Sigmoid colon (tissue), 3 donors: ENCODE results near the gene PRKG2.

Experiments
- CTCF ChIP-seq, 4 experiments: fragments of 450-650 bp in 3 of 4; fragments of 200-600 bp in 1 of 4; IDR thresholded peaks; one replicate each; pipeline ENCODE4 v1.5.1; 2016 to 2019; ENCODE audit warnings: antibody characterized with exemption in 4 of 4, mild to moderate bottlenecking in 3 of 4, moderate library complexity in 2 of 4
- POLR2A ChIP-seq, 2 donors: fragments of 450-650 bp; IDR thresholded peaks; one replicate each; pipeline ENCODE4 v1.6.1; 2016; ENCODE audit warnings: antibody characterized with exemption in 2 of 2, mild to moderate bottlenecking in 2 of 2, moderate library complexity in 2 of 2

GRCh38 chr4:81109356-81109755, 105.7 kb downstream of the PRKG2 start:
- TF ChIP-seq CTCF (IDR thresholded peaks at IDR 0.05) (no peak), POLR2A (IDR thresholded peaks at IDR 0.05) (no peak)
